Mucosa of descending colon (tissue), 3 donors: ENCODE data around the gene TTC39B. TPM values are rescaled to one million over a fixed set of nuclear protein-coding genes. Genes with fewer than 3 reads are reported as not detected.

Source experiments
- ATAC-seq: fragments of 200-7000 bp; cut with Tn5 transposase; one replicate; pipeline ENCODE4 v1.9.1; 2020; ENCODE audit warnings: mild to moderate bottlenecking, moderate library complexity
- DNase-seq, 3 donors: peaks; one replicate each; pipeline ENCODE4 v3.0.0-alpha.2; 2020
- H3K36me3 ChIP-seq: fragments of 200-600 bp; one replicate; pipeline ENCODE4 v1.8.0; 2021; ENCODE audit warnings: low read depth, mild to moderate bottlenecking
- H3K4me1 ChIP-seq: fragments of 200-600 bp; one replicate; pipeline ENCODE4 v1.8.0; 2021; ENCODE audit warnings: low read depth, mild to moderate bottlenecking
- H3K4me3 ChIP-seq: fragments of 200-600 bp; one replicate; pipeline ENCODE4 v1.8.0; 2021; ENCODE audit warnings: mild to moderate bottlenecking
- H3K9me3 ChIP-seq: fragments of 200-600 bp; one replicate; pipeline ENCODE4 v1.8.0; 2021; ENCODE audit warnings: mild to moderate bottlenecking
- CTCF ChIP-seq: fragments of 200-600 bp; IDR thresholded peaks from one replicate; pipeline ENCODE4 v1.8.0; 2022; ENCODE audit warnings: antibody characterized with exemption, mild to moderate bottlenecking
- intact Hi-C, 2 donors: fragments of 100-400 bp; cut with DNase I in 1 of 2; cut with micrococcal nuclease in 1 of 2; formaldehyde crosslinking; loops; one replicate each; pipeline versions ENCODE4 v1.11.0 to v1.11.1; 2022; cut with DNase I, micrococcal nuclease
- total RNA-seq, 3 donors: library from RNA; stranded (reverse); fragmentation: NEBNext Ultra II Directional in 2 of 3; extraction: Animal tissue kit (Norgen Biotek cat#: 25700) in 2 of 3; gene quantifications; one replicate each; pipeline versions ENCODE4 v1.2.1 to v1.2.4, GENCODE V29; 2021 to 2023
- donor health status: DM: no; HTN: no; CAD: no; lungs with moderate emphysema.
- donor health status: DM: no; HTN: no; CAD: no.
- donor health status: DM: no; HTN: yes; CAD: no.

The TTC39B gene
- total RNA-seq, 3 donors from 2014 or later: 36.9 to 48.0 (median 43.8) TPM

GRCh38 chr9:15268782-15269181 lies 38.2 kb downstream of the TTC39B start:
- no peak overlapping the region for H3K4me3 ChIP-seq
- H3K4me1 ChIP-seq: no peaks in the 10 kb centered on the region
- ATAC-seq (no peak), DNase-seq (no peak)
- intact Hi-C loops: no loop called here
- no peak for TF ChIP-seq CTCF
- no peaks in the 10 kb centered on the region for H3K36me3 ChIP-seq
- H3K9me3 ChIP-seq: no peaks in the 10 kb centered on the region

GRCh38 chr9:15268317-15268716 lies 38.7 kb downstream of the TTC39B start:
- ATAC-seq: no peak
- Histone ChIP-seq H3K4me1 (no peaks in the 10 kb centered on the region), H3K9me3 (no peaks in the 10 kb centered on the region), H3K4me3 (no peak overlapping the region), H3K36me3 (no peaks in the 10 kb centered on the region)
- intact Hi-C loops: no loop called here
- no peak for TF ChIP-seq CTCF
- DNase-seq: no peak

- DNase-seq: no peak
- no peaks in the 10 kb centered on the region for H3K4me1 ChIP-seq
- intact Hi-C loops: no loop called here
- no peak for ATAC-seq
- no peaks in the 10 kb centered on the region for H3K9me3 ChIP-seq
- H3K4me3 ChIP-seq: no peak overlapping the region
- H3K36me3 ChIP-seq: no peaks in the 10 kb centered on the region
- TF ChIP-seq CTCF: no peak
These were observed 42.1 kb downstream of the TTC39B start for GRCh38 chr9:15264918-15265317.

- Histone ChIP-seq H3K4me1 (no peaks in the 10 kb centered on the region), H3K4me3 (no peak overlapping the region), H3K9me3 (no peaks in the 10 kb centered on the region), H3K36me3 (no peaks in the 10 kb centered on the region)
- TF ChIP-seq CTCF: no peak
- no peak for ATAC-seq
- no peak for DNase-seq
- intact Hi-C loops: no loop called here
These were observed 44.4 kb downstream of the TTC39B start for GRCh38 chr9:15262581-15262980.

GRCh38 chr9:15256426-15256825 lies 50.6 kb downstream of the TTC39B start:
- H3K4me3 ChIP-seq: no peak overlapping the region
- no peak for TF ChIP-seq CTCF
- intact Hi-C loops: no loop called here
- no peaks in the 10 kb centered on the region for H3K9me3 ChIP-seq
- no peak for DNase-seq
- H3K4me1 ChIP-seq: peaks cover 3% of the 10 kb centered on the region
- ATAC-seq: no peak
- H3K36me3 ChIP-seq: no peaks in the 10 kb centered on the region

- peak in 1 of 3 donors; percentile 24 for DNase-seq
- no peak overlapping the region for H3K4me3 ChIP-seq
- TF ChIP-seq CTCF: no peak
- H3K36me3 ChIP-seq: no peaks in the 10 kb centered on the region
- no peaks in the 10 kb centered on the region for H3K9me3 ChIP-seq
- peak; percentile 75 for ATAC-seq
- intact Hi-C loops: no loop called here
- H3K4me1 ChIP-seq: peaks cover 3% of the 10 kb centered on the region
These were observed 53.2 kb downstream of the TTC39B start for GRCh38 chr9:15253786-15254185.
